WTC11 (cell line): ENCODE results near the gene GALE. TPM values are rescaled to one million over a fixed set of nuclear protein-coding genes. Genes with fewer than 3 reads are reported as not detected.
A peak's percentile ranks its signal among the peaks of the same experiment; 100 is the strongest.
"Not testable (repeated sequence)": the region's sequence is repeated elsewhere in the genome, so short reads cannot be mapped to it uniquely, and the experiment has no call there.

Source experiments
- ATAC-seq: fragments of 200-7000 bp; cut with Tn5 transposase; 2 replicates; pipeline ENCODE4 v1.10.0; 2021; ENCODE audit warnings: mild to moderate bottlenecking, moderate library complexity
- CTCF ChIA-PET: fragments of 300-600 bp; sonication (Branson Sonifier 250); formaldehyde crosslinking; loops from one replicate; lab custom pipeline; 2021; ENCODE audit warnings: antibody characterized with exemption; lab: Charles Lee
- POLR2A ChIA-PET: fragments of 350-600 bp; sonication (Branson Sonifier 250); formaldehyde crosslinking; loops from one replicate; lab custom pipeline; 2021; ENCODE audit warnings: antibody characterized with exemption; lab: Charles Lee
- DNase-seq: peaks from one replicate; pipeline ENCODE4 v3.0.0; 2021; ENCODE audit warnings: low spot score
- H3K27ac Mint-ChIP-seq: 2 replicates; pipeline ENCODE4 v1.8.0; 2021; ENCODE audit warnings: mixed read lengths
- H3K27me3 Mint-ChIP-seq: 2 replicates; pipeline ENCODE4 v1.8.0; 2021; ENCODE audit warnings: low read depth, mild to moderate bottlenecking, moderate library complexity, mixed read lengths
- H3K36me3 Mint-ChIP-seq: 2 replicates; pipeline ENCODE4 v1.8.0; 2021; ENCODE audit warnings: mixed read lengths
- H3K4me1 Mint-ChIP-seq: 2 replicates; pipeline ENCODE4 v1.8.0; 2022; ENCODE audit warnings: mixed read lengths
- H3K4me3 Mint-ChIP-seq: 2 replicates; pipeline ENCODE4 v1.8.0; 2021; ENCODE audit warnings: mild to moderate bottlenecking, moderate library complexity, mixed read lengths
- H3K9me3 Mint-ChIP-seq: 2 replicates; pipeline ENCODE4 v1.8.0; 2021; ENCODE audit warnings: mixed read lengths
- CREB1 ChIP-seq: sonication (generic); formaldehyde crosslinking; IDR thresholded peaks from 2 replicates; pipeline ENCODE4 v1.8.0; 2023; ENCODE audit warnings: mild to moderate bottlenecking, missing genetic modification reagents
- NR3C1 ChIP-seq: sonication (generic); formaldehyde crosslinking; conservative IDR thresholded peaks from 2 replicates; pipeline ENCODE4 v1.8.1; 2023; ENCODE audit warnings: low read depth, mild to moderate bottlenecking, missing genetic modification reagents
- RELA ChIP-seq: sonication (generic); formaldehyde crosslinking; IDR thresholded peaks from 2 replicates; pipeline ENCODE4 v1.8.1; 2022; ENCODE audit warnings: missing genetic modification reagents, mild to moderate bottlenecking, borderline replicate concordance
- SP1 ChIP-seq: sonication (generic); formaldehyde crosslinking; conservative IDR thresholded peaks from 2 replicates; pipeline ENCODE4 v1.8.1; 2022; ENCODE audit warnings: missing genetic modification reagents
- TEAD4 ChIP-seq: sonication (generic); formaldehyde crosslinking; IDR thresholded peaks from 2 replicates; pipeline ENCODE4 v1.8.0; 2022; ENCODE audit warnings: mild to moderate bottlenecking, missing genetic modification reagents
- ZNF121 ChIP-seq: sonication (generic); formaldehyde crosslinking; IDR thresholded peaks from 2 replicates; pipeline ENCODE4 v1.8.0; 2023; ENCODE audit warnings: missing genetic modification reagents
- ZNF138 ChIP-seq: sonication (generic); formaldehyde crosslinking; conservative IDR thresholded peaks from 2 replicates; pipeline ENCODE4 v1.8.1; 2022; ENCODE audit warnings: mild to moderate bottlenecking, moderate library complexity, missing genetic modification reagents
- ZNF219 ChIP-seq: sonication (generic); formaldehyde crosslinking; IDR thresholded peaks from 2 replicates; pipeline ENCODE4 v1.8.0; 2023; ENCODE audit warnings: missing genetic modification reagents, mild to moderate bottlenecking, borderline replicate concordance
- ZNF396 ChIP-seq: fragments of 250-450 bp; sonication (Bioruptor Pico); IDR thresholded peaks from 2 replicates; pipeline ENCODE4 v1.8.0; 2021; ENCODE audit warnings: mild to moderate bottlenecking, moderate library complexity, borderline replicate concordance
- total RNA-seq: library from RNA; stranded (reverse); gene quantifications from 3 replicates; pipeline ENCODE4 v1.2.3, GENCODE V29; 2021
- TF ChIP-seq, protein P1 (sequence below): fragments of 250-450 bp; sonication (Bioruptor Pico); conservative IDR thresholded peaks from 2 replicates; pipeline ENCODE4 v1.9.0; 2021; ENCODE audit warnings: mild to moderate bottlenecking
- TF ChIP-seq, protein P2 (sequence below): sonication (generic); formaldehyde crosslinking; IDR thresholded peaks from 2 replicates; pipeline ENCODE4 v1.8.0; 2022; ENCODE audit warnings: mild to moderate bottlenecking, missing genetic modification reagents
- TF ChIP-seq, protein P3 (sequence below): sonication (generic); formaldehyde crosslinking; IDR thresholded peaks from 2 replicates; pipeline ENCODE4 v1.8.0; 2022; ENCODE audit warnings: mild to moderate bottlenecking, missing genetic modification reagents
- TF ChIP-seq, protein P4 (sequence below): fragments of 250-450 bp; sonication (Bioruptor Pico); IDR thresholded peaks from 2 replicates; pipeline ENCODE4 v1.9.0; 2021; ENCODE audit warnings: mild to moderate bottlenecking, borderline replicate concordance

GALE gene
- total RNA-seq, 1 experiment from 2014 or later = 30.3 TPM

DNA sequence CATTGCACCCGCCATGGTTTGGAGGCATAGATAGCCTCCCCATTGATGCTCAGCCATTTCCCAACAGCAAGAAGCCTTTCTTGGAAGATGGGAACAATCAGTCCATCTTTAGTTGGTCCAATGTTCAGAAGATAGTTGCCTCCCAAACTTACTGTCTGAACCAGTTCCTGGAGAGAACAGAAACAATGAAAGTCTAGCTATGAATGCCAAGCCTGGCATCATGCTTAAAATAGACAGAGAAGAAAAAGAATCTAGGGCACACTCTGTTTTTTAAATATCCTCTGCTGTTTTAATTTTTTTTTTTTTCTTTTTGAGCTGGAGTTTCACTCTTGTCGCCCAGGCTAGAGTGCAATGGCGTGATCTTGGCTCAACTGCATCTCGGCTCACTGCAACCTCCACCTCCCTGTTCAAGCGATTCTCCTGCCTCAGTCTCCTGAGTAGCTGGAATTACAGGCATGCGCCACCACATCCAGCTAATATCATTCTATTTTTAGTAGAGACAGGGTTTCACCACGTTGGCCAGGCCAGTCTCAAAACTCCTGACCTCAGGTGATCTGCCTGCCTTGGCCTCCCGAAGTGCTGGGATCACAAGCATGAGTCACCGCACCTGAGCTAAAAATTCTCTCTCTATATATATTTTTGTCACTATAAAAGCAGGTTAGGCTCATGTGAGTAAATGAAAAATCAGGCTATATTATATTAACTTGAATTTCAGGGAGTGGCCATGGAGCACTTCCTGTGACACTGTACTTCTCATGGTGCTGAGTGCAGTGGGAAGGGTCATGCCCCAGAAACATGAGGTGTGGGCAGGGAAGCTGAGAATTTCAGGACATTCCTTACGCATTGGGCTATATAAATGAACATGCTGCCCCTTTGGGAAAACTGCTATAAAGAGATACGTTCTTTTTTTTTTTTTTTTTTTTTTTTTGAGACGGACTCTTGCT lies 48.4 kb upstream of the GALE start:
- Mint-ChIP-seq H3K36me3 (peaks cover 26% of the 10 kb centered on the region), H3K4me1 (no peaks in the 10 kb centered on the region), H3K4me3 (no peak overlapping the region), H3K9me3 (peaks cover 21% of the 10 kb centered on the region), H3K27me3 (no peaks in the 10 kb centered on the region), H3K27ac (no peak overlapping the region)
- ChIA-PET CTCF (interaction anchor here (0.6 to 1.2 kb wide), 4 partner anchors 39 to 1569 kb away, joined by 3 to 4 read pairs (median 3); no protein-coding TSS in a partner anchor), POLR2A (no interaction called here)
- TF ChIP-seq, protein P1, sequence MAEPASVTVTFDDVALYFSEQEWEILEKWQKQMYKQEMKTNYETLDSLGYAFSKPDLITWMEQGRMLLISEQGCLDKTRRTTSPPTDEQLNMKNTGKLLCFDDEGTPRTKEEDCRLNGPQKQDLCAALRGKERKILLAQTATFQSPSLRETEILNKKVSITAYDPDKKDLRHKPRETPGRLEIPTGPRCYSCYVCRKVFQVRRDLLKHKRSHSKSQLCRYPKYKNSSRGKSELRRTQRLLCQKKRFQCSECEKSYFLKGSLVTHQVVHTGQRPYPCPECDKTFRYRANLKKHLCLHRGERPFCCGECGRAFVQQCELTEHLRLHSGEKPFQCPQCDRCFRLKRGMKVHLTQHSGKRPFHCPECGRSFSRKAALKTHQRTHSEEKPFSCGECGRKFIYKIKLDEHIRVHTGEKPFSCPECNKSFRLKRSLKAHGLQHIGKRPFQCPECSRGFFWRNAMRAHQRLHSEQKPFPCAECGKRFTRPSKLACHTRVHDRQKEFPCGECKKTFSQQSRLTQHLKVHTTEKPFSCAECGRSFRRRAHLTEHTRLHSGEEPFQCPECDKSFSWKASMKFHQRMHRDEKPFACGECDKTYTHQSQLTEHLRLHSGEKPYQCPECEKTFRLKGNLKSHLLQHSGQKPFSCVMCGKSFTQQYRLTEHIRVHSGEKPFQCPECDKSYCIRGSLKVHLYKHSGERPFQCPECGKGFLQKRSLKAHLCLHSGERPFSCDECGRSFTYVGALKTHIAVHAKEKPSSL = no peak
- DNase-seq = no peak
- ATAC-seq = no peak

DNA sequence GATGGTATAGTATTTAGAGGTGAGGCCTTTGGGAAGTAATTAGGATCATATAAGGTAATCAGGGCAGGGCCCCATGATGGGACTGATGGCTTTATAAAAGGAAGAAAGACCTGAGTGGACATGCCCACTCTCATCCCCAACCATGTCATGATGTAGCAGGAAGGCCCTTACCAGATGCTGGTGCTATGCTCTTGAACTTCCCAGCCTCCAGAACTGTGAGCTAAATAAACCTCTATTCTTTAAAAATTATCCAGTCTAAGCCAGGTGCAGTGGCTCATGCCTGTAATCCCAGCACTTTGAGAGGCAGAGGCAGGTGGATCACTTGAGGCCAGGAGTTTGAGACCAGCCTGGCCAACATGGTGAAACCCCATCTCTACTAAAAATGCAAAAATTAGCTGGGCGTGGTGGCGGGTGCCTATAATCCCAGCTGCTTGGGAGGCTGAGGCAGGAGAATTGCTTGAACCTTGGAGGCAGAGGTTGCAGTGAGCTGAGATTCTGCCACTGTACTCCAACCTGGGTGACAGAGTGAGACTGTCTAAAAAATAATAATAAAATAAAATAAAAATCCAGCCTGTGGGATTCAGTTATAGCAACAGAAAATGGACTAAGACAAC lies 47.0 kb upstream of the GALE start:
- ATAC-seq, CTCF ChIA-PET, H3K27me3 Mint-ChIP-seq, POLR2A ChIA-PET, DNase-seq, H3K4me1 Mint-ChIP-seq, H3K4me3 Mint-ChIP-seq, H3K27ac Mint-ChIP-seq: not testable (repeated sequence)
- Mint-ChIP-seq H3K36me3 (peaks cover 23% of the 10 kb centered on the region), H3K9me3 (peaks cover 21% of the 10 kb centered on the region)

DNA sequence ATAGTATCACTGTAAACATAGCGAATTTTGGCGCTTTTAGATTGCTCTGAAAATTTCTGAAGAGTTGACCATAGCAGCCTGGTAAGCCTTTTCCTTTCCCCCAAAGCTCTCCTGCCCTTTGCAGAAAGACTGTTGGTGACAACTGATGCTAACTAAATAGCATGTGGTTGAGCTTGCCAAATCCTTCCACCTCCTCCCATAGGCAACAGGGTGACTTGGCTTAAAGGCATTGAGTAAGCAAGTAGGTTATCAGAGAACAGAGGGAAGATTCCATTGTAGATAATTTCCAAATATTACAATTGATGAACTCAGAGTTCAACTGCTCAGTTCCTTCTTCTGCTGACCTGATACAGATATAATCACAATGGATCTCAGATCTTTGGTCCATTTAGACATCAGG lies 44.6 kb upstream of the GALE start:
- H3K27me3 Mint-ChIP-seq = peaks cover 15% of the 10 kb centered on the region
- CTCF ChIA-PET = interaction anchor here (0.8 kb wide), 1 partner anchor 34 kb away, joined by 3 read pairs; no protein-coding TSS in a partner anchor
- ATAC-seq = no peak
- TF ChIP-seq, protein P2, sequence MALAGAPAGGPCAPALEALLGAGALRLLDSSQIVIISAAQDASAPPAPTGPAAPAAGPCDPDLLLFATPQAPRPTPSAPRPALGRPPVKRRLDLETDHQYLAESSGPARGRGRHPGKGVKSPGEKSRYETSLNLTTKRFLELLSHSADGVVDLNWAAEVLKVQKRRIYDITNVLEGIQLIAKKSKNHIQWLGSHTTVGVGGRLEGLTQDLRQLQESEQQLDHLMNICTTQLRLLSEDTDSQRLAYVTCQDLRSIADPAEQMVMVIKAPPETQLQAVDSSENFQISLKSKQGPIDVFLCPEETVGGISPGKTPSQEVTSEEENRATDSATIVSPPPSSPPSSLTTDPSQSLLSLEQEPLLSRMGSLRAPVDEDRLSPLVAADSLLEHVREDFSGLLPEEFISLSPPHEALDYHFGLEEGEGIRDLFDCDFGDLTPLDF (CRISPR knock-in tag) = no peak
- TF ChIP-seq, protein P3, sequence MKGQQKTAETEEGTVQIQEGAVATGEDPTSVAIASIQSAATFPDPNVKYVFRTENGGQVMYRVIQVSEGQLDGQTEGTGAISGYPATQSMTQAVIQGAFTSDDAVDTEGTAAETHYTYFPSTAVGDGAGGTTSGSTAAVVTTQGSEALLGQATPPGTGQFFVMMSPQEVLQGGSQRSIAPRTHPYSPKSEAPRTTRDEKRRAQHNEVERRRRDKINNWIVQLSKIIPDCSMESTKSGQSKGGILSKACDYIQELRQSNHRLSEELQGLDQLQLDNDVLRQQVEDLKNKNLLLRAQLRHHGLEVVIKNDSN (CRISPR knock-in tag) = no peak
- TF ChIP-seq, all 79 proteins: peak for 0
- Mint-ChIP-seq H3K27ac (no peak overlapping the region), H3K4me1 (no peaks in the 10 kb centered on the region), H3K36me3 (peaks cover 20% of the 10 kb centered on the region), H3K4me3 (no peak overlapping the region), H3K9me3 (peaks cover 18% of the 10 kb centered on the region)
- DNase-seq = no peak
- POLR2A ChIA-PET = no interaction called here

DNA sequence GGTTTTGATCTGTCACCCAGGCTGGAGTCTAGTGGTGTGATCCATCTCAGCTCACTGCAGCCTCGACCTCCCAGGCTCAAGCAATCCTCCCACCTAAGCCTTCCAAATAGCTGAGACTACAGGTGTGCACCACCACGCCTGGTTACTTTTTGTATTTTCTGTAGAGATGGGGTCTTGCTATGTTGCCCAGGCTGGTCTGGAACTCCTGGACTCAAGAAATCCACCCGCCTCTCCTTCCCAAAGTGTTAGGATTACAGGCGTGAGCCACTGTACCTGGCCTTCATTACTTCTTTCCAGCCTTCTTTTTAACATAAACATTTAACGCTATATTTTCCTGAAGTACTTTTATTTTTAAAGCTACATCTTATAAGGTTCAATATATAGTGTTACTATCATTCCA lies 43.1 kb upstream of the GALE start:
- CTCF ChIA-PET = no interaction called here
- peaks cover 17% of the 10 kb centered on the region for H3K9me3 Mint-ChIP-seq
- no peak for ATAC-seq
- H3K4me1 Mint-ChIP-seq = no peaks in the 10 kb centered on the region
- POLR2A ChIA-PET = no interaction called here
- no peak for DNase-seq
- H3K36me3 Mint-ChIP-seq = peaks cover 20% of the 10 kb centered on the region
- H3K4me3 Mint-ChIP-seq = no peak overlapping the region
- H3K27ac Mint-ChIP-seq = no peak overlapping the region
- TF ChIP-seq ZNF121 (CRISPR knock-in tag) = peak; percentile 68; the same call in 1 of the 2 replicates
- TF ChIP-seq SP1 = no peak
- peaks cover 15% of the 10 kb centered on the region for H3K27me3 Mint-ChIP-seq

DNA sequence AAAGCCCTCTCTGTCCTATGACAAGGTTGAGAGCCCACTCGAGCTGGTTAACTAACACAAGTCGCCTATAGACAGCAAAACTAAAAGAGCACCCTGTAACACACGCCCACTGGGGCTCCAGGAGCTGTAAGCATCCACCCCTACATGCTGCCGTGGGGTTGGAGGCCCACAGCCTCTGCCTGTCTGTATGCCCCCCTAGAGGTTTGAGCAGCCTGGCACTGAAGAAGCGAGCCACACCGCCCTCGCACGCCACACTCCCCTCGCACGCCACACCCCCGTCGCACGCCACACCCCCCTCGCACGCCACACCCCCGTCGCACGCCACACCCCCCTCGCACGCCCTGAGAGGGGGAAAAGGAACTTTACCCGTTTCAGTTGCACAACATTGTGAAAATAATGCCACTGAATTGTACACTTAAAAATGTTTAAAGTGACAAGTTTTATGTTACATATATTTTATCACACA lies 37.9 kb upstream of the GALE start:
- POLR2A ChIA-PET = no interaction called here
- Mint-ChIP-seq H3K9me3 (no peaks in the 10 kb centered on the region), H3K27ac (no peak overlapping the region), H3K27me3 (peaks cover 35% of the 10 kb centered on the region), H3K4me1 (peaks cover 8% of the 10 kb centered on the region), H3K4me3 (peak overlapping the region; percentile 73), H3K36me3 (no peaks in the 10 kb centered on the region)
- ATAC-seq (peak; percentile 99), DNase-seq (peak; percentile 58)
- CTCF ChIA-PET = interaction anchor here (0.8 to 1.0 kb wide), 3 partner anchors 27 to 78 kb away, joined by 3 to 4 read pairs (median 3); no protein-coding TSS in a partner anchor
- TF ChIP-seq TEAD4 (CRISPR knock-in tag) = no peak
- TF ChIP-seq, protein P4, sequence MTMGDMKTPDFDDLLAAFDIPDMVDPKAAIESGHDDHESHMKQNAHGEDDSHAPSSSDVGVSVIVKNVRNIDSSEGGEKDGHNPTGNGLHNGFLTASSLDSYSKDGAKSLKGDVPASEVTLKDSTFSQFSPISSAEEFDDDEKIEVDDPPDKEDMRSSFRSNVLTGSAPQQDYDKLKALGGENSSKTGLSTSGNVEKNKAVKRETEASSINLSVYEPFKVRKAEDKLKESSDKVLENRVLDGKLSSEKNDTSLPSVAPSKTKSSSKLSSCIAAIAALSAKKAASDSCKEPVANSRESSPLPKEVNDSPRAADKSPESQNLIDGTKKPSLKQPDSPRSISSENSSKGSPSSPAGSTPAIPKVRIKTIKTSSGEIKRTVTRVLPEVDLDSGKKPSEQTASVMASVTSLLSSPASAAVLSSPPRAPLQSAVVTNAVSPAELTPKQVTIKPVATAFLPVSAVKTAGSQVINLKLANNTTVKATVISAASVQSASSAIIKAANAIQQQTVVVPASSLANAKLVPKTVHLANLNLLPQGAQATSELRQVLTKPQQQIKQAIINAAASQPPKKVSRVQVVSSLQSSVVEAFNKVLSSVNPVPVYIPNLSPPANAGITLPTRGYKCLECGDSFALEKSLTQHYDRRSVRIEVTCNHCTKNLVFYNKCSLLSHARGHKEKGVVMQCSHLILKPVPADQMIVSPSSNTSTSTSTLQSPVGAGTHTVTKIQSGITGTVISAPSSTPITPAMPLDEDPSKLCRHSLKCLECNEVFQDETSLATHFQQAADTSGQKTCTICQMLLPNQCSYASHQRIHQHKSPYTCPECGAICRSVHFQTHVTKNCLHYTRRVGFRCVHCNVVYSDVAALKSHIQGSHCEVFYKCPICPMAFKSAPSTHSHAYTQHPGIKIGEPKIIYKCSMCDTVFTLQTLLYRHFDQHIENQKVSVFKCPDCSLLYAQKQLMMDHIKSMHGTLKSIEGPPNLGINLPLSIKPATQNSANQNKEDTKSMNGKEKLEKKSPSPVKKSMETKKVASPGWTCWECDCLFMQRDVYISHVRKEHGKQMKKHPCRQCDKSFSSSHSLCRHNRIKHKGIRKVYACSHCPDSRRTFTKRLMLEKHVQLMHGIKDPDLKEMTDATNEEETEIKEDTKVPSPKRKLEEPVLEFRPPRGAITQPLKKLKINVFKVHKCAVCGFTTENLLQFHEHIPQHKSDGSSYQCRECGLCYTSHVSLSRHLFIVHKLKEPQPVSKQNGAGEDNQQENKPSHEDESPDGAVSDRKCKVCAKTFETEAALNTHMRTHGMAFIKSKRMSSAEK (CRISPR knock-in tag) = no peak
- TF ChIP-seq ZNF396 (CRISPR knock-in tag) = no peak
- TF ChIP-seq NR3C1 (CRISPR knock-in tag) = no peak
- TF ChIP-seq CREB1 (CRISPR knock-in tag) = no peak
- no peak for TF ChIP-seq ZNF138 (CRISPR knock-in tag)
- no peak for TF ChIP-seq RELA (CRISPR knock-in tag)
- no peak for TF ChIP-seq ZNF219
